ENCODE measurements around the gene OR4B1. TPM values are rescaled to one million over a fixed set of nuclear protein-coding genes. Genes with fewer than 3 reads are reported as not detected.
"Not testable (repeated sequence)": the region's sequence is repeated elsewhere in the genome, so short reads cannot be mapped to it uniquely, and the experiment has no call there.

The OR4B1 gene
- total and polyA plus RNA-seq, 5 experiments from 2014 or later = not detected

DNA sequence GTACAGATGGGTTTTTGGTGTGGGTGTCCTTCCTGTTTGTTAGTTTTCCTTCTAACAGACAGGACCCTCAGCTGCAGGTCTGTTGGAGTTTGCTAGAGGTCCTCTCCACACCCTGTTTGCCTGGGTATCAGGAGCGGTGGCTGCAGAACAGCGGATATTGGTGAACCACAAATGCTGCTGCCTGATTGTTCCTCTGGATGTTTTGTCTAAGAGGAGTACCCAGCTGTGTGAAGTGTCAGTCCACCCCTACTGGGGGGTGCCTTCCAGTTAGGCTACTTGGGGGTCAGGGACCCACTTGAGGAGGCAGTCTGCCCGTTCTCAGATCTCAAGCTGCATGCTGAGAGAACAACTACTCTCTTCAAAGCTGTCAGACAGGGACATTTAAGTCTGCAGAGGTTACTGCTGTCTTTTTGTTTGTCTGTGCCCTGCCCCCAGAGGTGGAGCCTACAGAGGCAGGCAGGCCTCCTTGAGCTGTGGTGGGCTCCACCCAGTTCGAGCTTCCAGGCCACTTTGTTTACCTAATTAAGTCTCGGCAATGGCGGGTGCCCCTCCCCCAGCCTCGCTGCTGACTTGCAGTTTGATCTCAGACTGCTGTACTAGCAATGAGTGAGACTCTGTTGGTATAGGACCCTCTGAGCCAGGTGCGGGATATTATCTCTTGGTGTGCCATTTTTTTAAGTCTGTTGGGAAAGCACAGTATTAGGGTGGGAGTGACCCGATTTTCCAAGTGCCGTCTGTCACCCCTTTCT lies 25.5 kb upstream of the OR4B1 start:
- H3K27me3 Mint-ChIP-seq, POLR2A ChIA-PET: not testable (repeated sequence)
- DNase-seq (peak in 9 of 10 donors; percentile 18 to 78 (median 43)), ATAC-seq (peak in 1 of 2 donors; percentile 42)
- H3K36me3 Mint-ChIP-seq = peaks cover 4 to 24% (median 14%) of the 10 kb centered on the region in 3 donors
- peaks cover 1 to 55% (median 26%) of the 10 kb centered on the region in 9 donors for H3K9me3 Mint-ChIP-seq
- peaks cover 8 to 31% (median 20%) of the 10 kb centered on the region in 4 donors for H3K4me1 Mint-ChIP-seq
- peak overlapping the region; percentile 49 to 95 (median 83) for H3K27ac Mint-ChIP-seq
- peak overlapping the region; percentile 42 to 86 (median 62) for H3K4me3 Mint-ChIP-seq

DNA sequence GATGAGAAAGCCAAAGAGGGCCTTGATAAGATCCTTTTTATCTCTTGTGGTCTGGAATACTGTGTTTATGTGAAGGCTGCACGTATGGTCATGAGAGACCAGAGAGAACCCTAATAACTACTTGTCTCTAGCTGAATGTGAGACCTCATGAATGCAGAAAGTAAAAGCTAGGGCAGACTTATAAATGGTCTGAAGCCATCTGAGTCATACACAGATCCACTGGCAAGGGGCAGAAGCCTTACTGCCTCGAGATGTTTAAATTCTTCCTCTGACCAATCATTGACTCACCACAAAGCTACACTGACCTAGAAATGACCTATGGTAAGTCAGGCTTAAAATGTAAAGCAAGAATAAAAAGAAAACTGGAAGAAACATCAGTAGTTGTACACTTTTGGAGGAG lies 22.7 kb upstream of the OR4B1 start:
- POLR2A ChIA-PET = no interaction called here
- peaks cover 14 to 65% (median 32%) of the 10 kb centered on the region in 9 donors for H3K9me3 Mint-ChIP-seq

DNA sequence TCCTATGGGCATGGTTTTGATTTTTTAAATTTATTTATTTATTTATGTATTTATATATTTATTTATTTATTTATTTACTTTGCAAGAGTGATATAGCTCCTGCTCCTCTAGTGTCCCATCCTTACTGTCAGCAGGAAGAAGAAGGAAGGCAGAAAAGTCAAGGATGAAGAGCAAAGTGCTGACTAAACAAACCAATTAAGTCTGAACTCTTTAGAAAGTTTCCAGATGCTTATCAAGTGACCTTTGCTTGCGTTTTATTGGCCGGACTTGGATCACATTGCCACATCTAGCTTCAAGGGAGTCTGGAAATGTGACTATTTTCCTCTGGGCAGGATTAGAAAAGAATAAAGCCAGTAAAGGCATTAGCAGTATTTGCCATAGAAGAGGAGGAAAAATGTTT lies 8.7 kb upstream of the OR4B1 start:
- no peak for DNase-seq
- peaks cover 3 to 16% (median 11%) of the 10 kb centered on the region in 5 donors for H3K27me3 Mint-ChIP-seq

More for the DNA sequence above, 22.7 kb upstream of the OR4B1 start:
- Mint-ChIP-seq H3K36me3 (peaks cover 4 to 37% (median 19%) of the 10 kb centered on the region in 3 donors), H3K4me3 (no peak overlapping the region), H3K27me3 (peaks cover 3 to 14% (median 5%) of the 10 kb centered on the region in 5 donors), H3K4me1 (peaks cover 8 to 29% (median 20%) of the 10 kb centered on the region in 4 donors), H3K27ac (no peak overlapping the region)
- ATAC-seq (no peak), DNase-seq (no peak)

DNA sequence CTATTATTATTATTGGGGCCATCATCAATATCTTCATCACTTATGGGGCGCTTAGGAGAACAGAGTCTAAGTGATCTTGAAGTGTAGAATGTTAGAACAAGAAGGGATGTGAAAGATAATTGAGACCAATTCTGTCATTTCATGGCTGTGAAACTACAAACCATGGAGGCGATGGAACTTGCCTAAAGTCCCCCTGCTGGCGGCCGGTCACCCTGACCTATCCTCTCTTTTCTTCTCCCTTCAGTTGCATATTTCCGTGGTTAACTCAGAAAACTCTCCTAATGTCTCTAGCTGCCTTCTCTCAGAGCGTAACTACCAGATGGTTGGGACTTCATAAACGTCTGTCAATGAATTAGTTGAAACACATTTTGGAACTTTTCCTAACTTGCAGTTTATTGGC lies 6.6 kb upstream of the OR4B1 start:
- no peak overlapping the region for H3K4me3 Mint-ChIP-seq
- no peaks in the 10 kb centered on the region for H3K4me1 Mint-ChIP-seq
- no peaks in the 10 kb centered on the region for H3K36me3 Mint-ChIP-seq
- ATAC-seq (no peak), DNase-seq (no peak)
- H3K27ac Mint-ChIP-seq = no peak overlapping the region
- POLR2A ChIA-PET = no interaction called here
- peaks cover 5 to 22% (median 16%) of the 10 kb centered on the region in 5 donors for H3K27me3 Mint-ChIP-seq
- H3K9me3 Mint-ChIP-seq = peaks cover 0 to 2% (median 0%) of the 10 kb centered on the region in 9 donors

More for the DNA sequence above, 8.7 kb upstream of the OR4B1 start:
- POLR2A ChIA-PET = interaction anchor here (0.6 kb wide), 1 partner anchor 321 kb away, joined by 3 read pairs; no protein-coding TSS in a partner anchor
- no peak overlapping the region for H3K4me3 Mint-ChIP-seq
- H3K36me3 Mint-ChIP-seq = no peaks in the 10 kb centered on the region
- peaks cover 0 to 2% (median 0%) of the 10 kb centered on the region in 9 donors for H3K9me3 Mint-ChIP-seq
- H3K27ac Mint-ChIP-seq = no peak overlapping the region
- H3K4me1 Mint-ChIP-seq = no peaks in the 10 kb centered on the region
- no peak for ATAC-seq

DNA sequence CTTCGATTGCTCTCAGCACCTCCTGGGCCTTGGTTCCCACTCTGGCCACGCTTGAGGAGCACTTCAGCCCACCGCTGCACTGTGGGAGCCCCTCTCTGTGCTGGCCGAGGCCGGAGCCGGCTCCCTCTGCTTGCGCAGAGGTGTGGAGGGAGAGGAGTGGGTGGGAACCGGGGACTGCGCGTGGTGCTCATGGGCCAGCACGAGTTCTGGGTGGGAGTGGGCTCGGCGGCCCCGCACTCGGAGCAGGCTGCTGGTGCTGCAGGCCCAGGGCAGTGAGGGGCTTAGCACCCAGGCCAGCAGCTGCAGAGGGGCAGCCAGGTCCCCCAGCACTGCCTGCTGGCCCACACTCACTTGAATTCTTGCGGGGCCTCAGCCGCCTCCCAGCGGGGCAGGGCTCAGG lies 12.2 kb downstream of the OR4B1 start:
- Mint-ChIP-seq H3K9me3 (peaks cover 0 to 11% (median 3%) of the 10 kb centered on the region in 9 donors), H3K4me3 (no peak overlapping the region), H3K4me1 (no peaks in the 10 kb centered on the region), H3K27me3 (peaks cover 1 to 19% (median 6%) of the 10 kb centered on the region in 5 donors), H3K36me3 (no peaks in the 10 kb centered on the region), H3K27ac (no peak overlapping the region)
- ATAC-seq = no peak
- no peak for DNase-seq
- POLR2A ChIA-PET = no interaction called here

DNA sequence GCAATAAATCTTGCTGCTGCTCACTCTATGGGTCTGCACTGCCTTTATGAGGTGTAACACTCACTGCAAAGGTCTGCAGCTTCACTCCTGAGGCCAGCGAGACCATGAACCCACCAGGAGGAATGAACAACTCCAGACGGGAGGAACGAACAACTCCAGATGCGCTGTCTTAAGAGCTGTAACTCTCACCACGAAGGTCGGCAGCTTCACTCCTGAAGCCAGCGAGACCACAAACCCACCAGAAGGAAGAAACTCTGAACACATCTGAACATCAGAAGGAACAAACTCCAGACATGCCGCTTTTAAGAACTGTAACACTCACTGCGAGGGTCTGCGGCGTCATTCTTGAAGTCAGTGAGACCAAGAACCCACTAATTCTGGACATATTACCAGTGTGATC lies 13.4 kb downstream of the OR4B1 start:
- DNase-seq, H3K36me3 Mint-ChIP-seq, POLR2A ChIA-PET, ATAC-seq, H3K4me1 Mint-ChIP-seq, H3K4me3 Mint-ChIP-seq, H3K27ac Mint-ChIP-seq: not testable (repeated sequence)
- H3K9me3 Mint-ChIP-seq = peaks cover 0 to 20% (median 3%) of the 10 kb centered on the region in 9 donors
- peaks cover 3 to 21% (median 7%) of the 10 kb centered on the region in 5 donors for H3K27me3 Mint-ChIP-seq

DNA sequence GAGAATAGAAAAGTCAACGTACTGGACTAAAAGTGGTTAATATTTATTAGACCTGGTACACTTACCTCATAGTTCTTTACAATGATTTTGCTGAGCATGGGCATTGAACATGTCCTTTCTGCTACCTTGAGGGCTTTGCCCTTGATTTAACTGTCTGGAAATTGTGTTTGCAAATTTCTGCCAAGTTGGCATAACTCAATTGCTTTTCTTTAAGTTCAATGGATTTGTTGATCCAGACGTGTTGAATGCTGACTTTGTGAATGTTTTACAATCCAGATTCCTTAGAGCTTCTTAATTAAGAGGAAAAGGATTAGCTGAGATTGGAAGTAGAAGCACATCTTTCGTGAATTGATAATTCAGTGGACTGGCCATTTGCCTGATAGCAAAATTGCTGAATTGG lies 21.1 kb downstream of the OR4B1 start:
- no peak for ATAC-seq
- POLR2A ChIA-PET = no interaction called here
- H3K27me3 Mint-ChIP-seq = peaks cover 12 to 51% (median 24%) of the 10 kb centered on the region in 5 donors

DNA sequence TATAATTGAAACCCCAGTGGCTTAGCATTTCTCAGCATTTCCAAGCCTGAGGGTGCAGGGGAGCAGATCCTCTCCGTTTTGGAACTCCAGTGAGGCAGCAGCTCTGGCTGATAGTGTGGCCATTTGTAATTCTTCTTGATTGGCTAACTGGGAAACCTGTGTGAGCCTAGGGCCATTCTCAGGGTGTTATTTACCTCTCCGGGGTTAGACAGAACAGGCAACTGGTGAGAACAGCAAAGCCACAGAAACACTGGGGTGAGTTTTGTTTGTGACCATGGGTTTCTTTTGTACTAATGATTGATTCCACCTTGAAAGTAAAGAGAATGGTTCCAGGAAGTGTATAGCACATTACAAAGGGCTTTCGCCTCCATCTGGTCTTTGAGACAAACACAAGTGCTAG lies 25.9 kb downstream of the OR4B1 start:
- Mint-ChIP-seq H3K4me3 (no peak overlapping the region), H3K4me1 (no peaks in the 10 kb centered on the region), H3K27ac (no peak overlapping the region), H3K9me3 (peaks cover 0 to 5% (median 0%) of the 10 kb centered on the region in 9 donors), H3K36me3 (peaks cover 0 to 4% (median under 1%) of the 10 kb centered on the region in 3 donors), H3K27me3 (peaks cover 17 to 54% (median 29%) of the 10 kb centered on the region in 5 donors)
- no peak for DNase-seq
- no peak for ATAC-seq
- POLR2A ChIA-PET = no interaction called here

More for the DNA sequence above, 21.1 kb downstream of the OR4B1 start:
- peaks cover 0 to 11% (median 4%) of the 10 kb centered on the region in 3 donors for H3K36me3 Mint-ChIP-seq
- no peak overlapping the region for H3K27ac Mint-ChIP-seq
- H3K4me1 Mint-ChIP-seq = no peaks in the 10 kb centered on the region
- no peak overlapping the region for H3K4me3 Mint-ChIP-seq
- peaks cover 0 to 19% (median 4%) of the 10 kb centered on the region in 9 donors for H3K9me3 Mint-ChIP-seq
- DNase-seq = no peak

DNA sequence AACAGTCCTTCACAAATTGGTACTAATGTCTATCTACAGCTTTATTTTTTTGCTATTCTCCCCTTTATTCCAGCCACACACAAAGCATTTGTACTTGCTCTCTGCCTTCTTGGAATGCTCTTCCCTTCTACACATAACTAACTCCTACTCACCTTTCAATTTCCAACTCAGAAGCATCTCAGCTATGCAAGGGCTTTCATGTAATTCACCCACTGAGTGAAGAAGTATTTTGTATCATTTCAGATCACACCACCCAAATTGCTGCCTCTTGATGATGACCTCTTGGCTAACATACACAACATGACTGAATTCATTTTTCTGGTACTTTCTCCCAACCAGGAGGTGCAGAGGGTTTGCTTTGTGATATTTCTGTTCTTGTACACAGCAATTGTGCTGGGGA lies 28.2 kb downstream of the OR4B1 start, which contains the start of gene OR4X2:
Gene OR4X2 (plus strand): TSS at position 301 of the 400 bp plus-strand sequence. CDS start 0 bp downstream, at position 301.
- H3K4me1 Mint-ChIP-seq = no peaks in the 10 kb centered on the region

DNA sequence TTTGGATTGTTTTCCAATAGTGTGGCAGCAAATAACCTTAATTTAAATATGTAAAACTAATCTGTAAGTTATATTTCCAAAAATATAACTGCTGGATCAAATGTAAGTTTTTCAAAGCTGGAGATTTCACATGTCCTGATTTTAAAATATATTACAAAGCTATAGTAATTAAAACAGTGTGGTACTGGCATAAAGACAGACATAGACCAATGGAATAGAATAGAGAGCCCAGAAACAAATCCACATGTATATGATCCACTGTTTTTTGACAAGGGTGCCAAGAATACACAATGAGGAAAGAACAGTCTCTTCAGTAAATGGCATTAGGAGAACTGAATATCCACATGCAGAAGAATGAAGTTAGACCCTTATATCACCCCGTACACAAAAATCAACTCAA lies 32.3 kb downstream of the OR4B1 start:
- POLR2A ChIA-PET = no interaction called here
- no peak overlapping the region for H3K4me3 Mint-ChIP-seq
- H3K27ac Mint-ChIP-seq = no peak overlapping the region
- peaks cover 4 to 20% (median 17%) of the 10 kb centered on the region in 5 donors for H3K27me3 Mint-ChIP-seq
- H3K9me3 Mint-ChIP-seq = peaks cover 0 to 19% (median 8%) of the 10 kb centered on the region in 9 donors
- DNase-seq (no peak), ATAC-seq (no peak)
- no peaks in the 10 kb centered on the region for H3K36me3 Mint-ChIP-seq
- H3K4me1 Mint-ChIP-seq = no peaks in the 10 kb centered on the region

More for the DNA sequence above, 28.2 kb downstream of the OR4B1 start, which contains the start of gene OR4X2:
- Mint-ChIP-seq H3K36me3 (peaks cover 0 to 4% (median 0%) of the 10 kb centered on the region in 3 donors), H3K9me3 (peaks cover 0 to 14% (median 7%) of the 10 kb centered on the region in 9 donors), H3K4me3 (no peak within 1 kb of the TSS), H3K27me3 (peaks cover 18 to 45% (median 27%) of the 10 kb centered on the region in 5 donors), H3K27ac (no peak within 1 kb of the TSS)
- POLR2A ChIA-PET = no interaction called here
- DNase-seq (no peak), ATAC-seq (no peak)

DNA sequence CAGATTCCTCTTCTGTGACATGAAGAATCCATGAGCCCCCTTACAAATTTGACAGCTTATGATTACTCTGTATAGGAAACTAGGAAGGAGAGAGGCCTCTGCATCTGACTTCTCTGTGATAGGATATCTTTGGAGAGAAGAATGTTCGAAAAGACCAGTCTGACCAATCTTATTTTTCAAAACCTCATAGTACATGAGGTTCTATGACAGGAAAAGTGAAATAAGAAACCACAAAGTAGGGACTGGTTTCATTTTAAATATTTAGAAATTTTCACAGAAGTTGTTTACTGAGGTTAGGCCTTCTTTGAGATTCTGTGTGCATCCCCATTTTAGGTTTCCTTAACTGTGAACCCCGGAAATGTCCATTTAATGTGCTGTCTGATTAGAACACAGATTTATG lies 45.0 kb downstream of the OR4B1 start:
- Mint-ChIP-seq H3K27ac (no peak overlapping the region), H3K4me3 (no peak overlapping the region), H3K36me3 (no peaks in the 10 kb centered on the region), H3K9me3 (peaks cover 0 to 18% (median 0%) of the 10 kb centered on the region in 9 donors), H3K27me3 (peaks cover 3 to 17% (median 8%) of the 10 kb centered on the region in 5 donors), H3K4me1 (peaks cover 0 to 2% (median 0%) of the 10 kb centered on the region in 4 donors)
- no peak for DNase-seq
- POLR2A ChIA-PET = no interaction called here
- no peak for ATAC-seq

DNA sequence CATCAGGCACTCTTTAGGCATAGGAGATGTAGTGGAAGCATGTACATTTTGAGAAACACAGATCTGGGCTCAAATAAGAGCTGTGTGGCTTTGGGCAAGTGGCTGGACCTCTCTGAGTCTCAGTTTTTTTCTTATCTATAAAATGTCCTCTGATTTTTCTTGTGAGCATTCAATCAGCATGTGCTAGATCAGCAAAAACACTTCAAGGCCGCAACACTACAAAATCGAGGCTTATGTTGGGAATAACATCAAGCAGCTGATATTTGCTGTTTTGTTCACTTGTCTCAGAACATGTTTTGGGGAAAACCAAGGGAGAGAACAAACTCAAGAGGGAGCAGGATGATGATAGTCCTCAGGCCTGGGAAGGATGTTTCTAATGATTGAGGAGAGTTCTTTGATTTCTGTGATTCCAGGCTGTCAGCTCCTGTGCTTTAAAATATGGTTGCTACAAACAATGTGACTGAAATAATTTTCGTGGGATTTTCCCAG lies 46.9 kb downstream of the OR4B1 start, which contains the start of gene OR4X1:
Gene OR4X1 (plus strand): TSS at position 439 of the 489 bp plus-strand sequence. CDS start 0 bp downstream, at position 439.
- peaks cover 0 to 2% (median 0%) of the 10 kb centered on the region in 4 donors for H3K4me1 Mint-ChIP-seq
- H3K36me3 Mint-ChIP-seq = no peaks in the 10 kb centered on the region
- peak within 1 kb of the TSS in 3 of 10 donors; percentile 51 to 74 (median 72) for H3K27ac Mint-ChIP-seq
- POLR2A ChIA-PET = no interaction called here
- DNase-seq (no peak), ATAC-seq (no peak)
- H3K9me3 Mint-ChIP-seq = peaks cover 0 to 18% (median 0%) of the 10 kb centered on the region in 9 donors
- H3K27me3 Mint-ChIP-seq = peaks cover 0 to 4% (median 0%) of the 10 kb centered on the region in 5 donors
- H3K4me3 Mint-ChIP-seq = no peak within 1 kb of the TSS

Data from naive thymus-derived CD8-positive, alpha-beta T cell (primary cell).